Kidney (tissue), 14 donors: ENCODE results near the gene MAST3. TPM values are rescaled to one million over a fixed set of nuclear protein-coding genes. Genes with fewer than 3 reads are reported as not detected.

Source experiments
- DNase-seq, 5 donors: peaks; one replicate each; pipeline ENCODE4 v3.0.0-alpha.2; 2013 to 2020
- FAIRE-seq: peaks from 2 replicates; lab custom pipeline; 2012; peaks lifted over from hg19 to GRCh38; lab: Jason Lieb, UNC
- H3K27ac ChIP-seq, 2 donors: one replicate each; pipeline ENCODE4 v1.7.0; 2013; ENCODE audit warnings: low read depth in 2 of 2, low read length in 2 of 2, inconsistent platforms in 1 of 2
- H3K27me3 ChIP-seq: one replicate; pipeline ENCODE4 v1.7.1; 2013; ENCODE audit warnings: low read length, inconsistent platforms; ENCODE audit not compliant: control insufficient read depth, insufficient read depth
- H3K36me3 ChIP-seq, 3 donors: one replicate each; pipeline versions ENCODE4 v1.7.0 to v1.7.1; 2013; ENCODE audit warnings: low read length in 3 of 3, control low read depth in 1 of 3, inconsistent platforms in 1 of 3; ENCODE audit not compliant: insufficient read depth in 3 of 3, control insufficient read depth in 2 of 3
- H3K4me1 ChIP-seq, 3 donors: one replicate each; pipeline versions ENCODE4 v1.7.0 to v1.7.1; 2013; ENCODE audit warnings: low read length in 3 of 3, inconsistent platforms in 1 of 3, low read depth in 1 of 3; ENCODE audit not compliant: control insufficient read depth in 2 of 3, insufficient read depth in 2 of 3
- H3K4me3 ChIP-seq, 3 donors: one replicate each; pipeline versions ENCODE4 v1.7.0 to v1.8.1; 2013; ENCODE audit warnings: low read length in 3 of 3, control low read depth in 1 of 3, inconsistent platforms in 1 of 3
- H3K9ac ChIP-seq, 3 donors: one replicate each; pipeline versions ENCODE4 v1.7.0 to v1.7.1; 2013; ENCODE audit warnings: low read length in 3 of 3, control low read depth in 1 of 3, inconsistent platforms in 1 of 3
- H3K9me3 ChIP-seq, 3 donors: one replicate each; pipeline versions ENCODE4 v1.7.0 to v1.7.1; 2013; ENCODE audit warnings: low read length in 3 of 3, control low read depth in 1 of 3, inconsistent platforms in 1 of 3; ENCODE audit not compliant: control insufficient read depth in 2 of 3, insufficient read depth in 1 of 3
- intact Hi-C: fragments of 100-400 bp; cut with DNase I; formaldehyde crosslinking; loops from one replicate; pipeline ENCODE4 v1.11.1; 2022
- polyA plus RNA-seq: library from polyadenylated mRNA; stranded (reverse); fragments of 350-450 nt; fragmentation: Illumina TruSeq; extraction: RNeasy Lipid Tissue Mini Kit (QIAGEN cat#74804); gene quantifications from one replicate; pipeline ENCODE4 v1.2.3, GENCODE V29; 2014; ENCODE audit warnings: low read depth, low replicate concordance; ENCODE audit not compliant: insufficient read depth
- total RNA-seq: library from RNA; stranded (reverse); fragmentation: NEBNext Ultra II Directional; extraction: Animal tissue kit (Norgen Biotek cat#: 25700); gene quantifications from one replicate; pipeline ENCODE4 v1.2.1, GENCODE V29; 2021
- TF ChIP-seq, protein P1 (sequence below): IDR thresholded peaks from 3 replicates; pipeline ENCODE4 v1.5.1; 2012; ENCODE audit warnings: mild to moderate bottlenecking, moderate library complexity, borderline replicate concordance; ENCODE audit not compliant: insufficient read depth; ENCODE audit errors: extremely low read depth
- donor health status: control.
- donor health status: control.
- donor health status: control.
- donor health status: control.
- donor health status: control.
- donor health status: DM: yes; HTN: yes; CAD: no.
- donor health status: Normal renal cell carcinoma (clear cell type).

MAST3 gene
- total and polyA plus RNA-seq, 2 donors from 2014 or later = 5.6 to 16.0 TPM

DNA sequence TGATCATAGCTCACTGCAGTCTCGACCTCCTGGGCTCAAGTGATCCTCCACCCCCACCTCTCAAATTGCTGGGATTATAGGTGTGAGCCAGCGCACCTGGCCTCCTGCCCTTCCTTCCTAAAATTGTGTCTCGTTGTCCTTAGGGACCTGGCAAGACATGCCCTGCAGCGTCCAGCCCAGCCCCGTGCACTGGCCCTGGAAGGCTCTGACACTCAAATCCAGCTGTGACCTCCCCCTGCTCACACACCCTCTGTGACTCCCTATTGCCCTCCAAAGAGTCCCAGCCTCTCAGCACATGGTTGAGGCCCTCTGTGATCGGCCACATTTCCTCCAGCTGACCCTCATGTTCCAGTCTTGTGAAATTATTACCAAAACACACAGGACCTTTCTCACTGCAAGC, 100.4 kb downstream of the MAST3 start:
- Histone ChIP-seq H3K9me3 (no peaks in the 10 kb centered on the region), H3K36me3 (peaks cover 0 to 28% (median 9%) of the 10 kb centered on the region in 3 donors), H3K27ac (no peak overlapping the region), H3K4me1 (peaks cover 0 to 18% (median 9%) of the 10 kb centered on the region in 3 donors), H3K9ac (no peak overlapping the region), H3K27me3 (no peaks in the 10 kb centered on the region), H3K4me3 (no peak overlapping the region)
- DNase-seq = no peak
- TF ChIP-seq, protein P1, sequence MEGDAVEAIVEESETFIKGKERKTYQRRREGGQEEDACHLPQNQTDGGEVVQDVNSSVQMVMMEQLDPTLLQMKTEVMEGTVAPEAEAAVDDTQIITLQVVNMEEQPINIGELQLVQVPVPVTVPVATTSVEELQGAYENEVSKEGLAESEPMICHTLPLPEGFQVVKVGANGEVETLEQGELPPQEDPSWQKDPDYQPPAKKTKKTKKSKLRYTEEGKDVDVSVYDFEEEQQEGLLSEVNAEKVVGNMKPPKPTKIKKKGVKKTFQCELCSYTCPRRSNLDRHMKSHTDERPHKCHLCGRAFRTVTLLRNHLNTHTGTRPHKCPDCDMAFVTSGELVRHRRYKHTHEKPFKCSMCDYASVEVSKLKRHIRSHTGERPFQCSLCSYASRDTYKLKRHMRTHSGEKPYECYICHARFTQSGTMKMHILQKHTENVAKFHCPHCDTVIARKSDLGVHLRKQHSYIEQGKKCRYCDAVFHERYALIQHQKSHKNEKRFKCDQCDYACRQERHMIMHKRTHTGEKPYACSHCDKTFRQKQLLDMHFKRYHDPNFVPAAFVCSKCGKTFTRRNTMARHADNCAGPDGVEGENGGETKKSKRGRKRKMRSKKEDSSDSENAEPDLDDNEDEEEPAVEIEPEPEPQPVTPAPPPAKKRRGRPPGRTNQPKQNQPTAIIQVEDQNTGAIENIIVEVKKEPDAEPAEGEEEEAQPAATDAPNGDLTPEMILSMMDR = no peak
- FAIRE-seq = no peak
- intact Hi-C loops = loop anchor here (10.0 kb wide), 1 partner anchor 57 kb away; a partner anchor contains a TSS

DNA sequence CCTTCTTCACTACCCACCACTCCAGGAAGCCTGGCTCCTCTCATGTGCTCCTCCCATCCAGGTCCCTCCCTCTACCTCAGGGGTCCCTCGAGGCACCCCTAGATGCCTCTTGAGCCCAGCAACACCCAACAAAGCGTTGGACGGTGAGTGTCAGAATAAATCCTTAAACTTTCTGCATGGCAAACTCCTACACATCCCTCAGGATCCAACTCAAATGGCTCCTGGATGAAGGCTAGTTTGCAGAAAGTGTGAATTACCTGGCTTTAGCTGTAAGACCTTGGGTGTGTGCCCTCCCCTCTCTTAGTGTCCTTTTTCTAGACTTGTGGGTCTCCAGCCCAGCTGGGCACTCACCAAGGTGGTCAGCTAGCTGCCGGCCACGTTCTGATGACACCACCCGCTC, 100.8 kb downstream of the MAST3 start:
- no peak overlapping the region for H3K27ac ChIP-seq
- TF ChIP-seq, protein P1 = no peak
- no peaks in the 10 kb centered on the region for H3K9me3 ChIP-seq
- FAIRE-seq (no peak), DNase-seq (no peak)
- intact Hi-C loops = loop anchor here (10.0 kb wide), 1 partner anchor 56 kb away; a partner anchor contains a TSS
- peaks cover 0 to 22% (median 9%) of the 10 kb centered on the region in 3 donors for H3K4me1 ChIP-seq
- no peak overlapping the region for H3K9ac ChIP-seq
- H3K36me3 ChIP-seq = peaks cover 0 to 28% (median 9%) of the 10 kb centered on the region in 3 donors
- H3K4me3 ChIP-seq = no peak overlapping the region
- H3K27me3 ChIP-seq = no peaks in the 10 kb centered on the region

Other genes starting within 250 kb of the MAST3 start
- 30.8 TPM for gene JAK3, start 249.8 kb upstream of the MAST3 start, total RNA-seq
- 3.5 TPM for gene JAK3, start 249.8 kb upstream of the MAST3 start, polyA plus RNA-seq
- 1,282 TPM for gene RPL18A, start 237.9 kb upstream of the MAST3 start, total RNA-seq
- 1,707 TPM for gene RPL18A, start 237.9 kb upstream of the MAST3 start, polyA plus RNA-seq
- gene SLC5A5, start 225.8 kb upstream of the MAST3 start, total RNA-seq = 0.16 TPM
- not detected for gene SLC5A5, start 225.8 kb upstream of the MAST3 start, polyA plus RNA-seq
- 59.5 TPM for gene CCDC124, start 164.8 kb upstream of the MAST3 start, total RNA-seq
- 120 TPM for gene CCDC124, start 164.8 kb upstream of the MAST3 start, polyA plus RNA-seq
- gene KCNN1, start 130.7 kb upstream of the MAST3 start, total RNA-seq = 0.19 TPM
- 0.37 TPM for gene KCNN1, start 130.7 kb upstream of the MAST3 start, polyA plus RNA-seq
- gene ARRDC2, start 89.6 kb upstream of the MAST3 start, total RNA-seq = 68.4 TPM
- gene ARRDC2, start 89.6 kb upstream of the MAST3 start, polyA plus RNA-seq = 20.8 TPM
- 3.2 TPM for gene IL12RB1, start 10.8 kb upstream of the MAST3 start, total RNA-seq
- 0.45 TPM for gene IL12RB1, start 10.8 kb upstream of the MAST3 start, polyA plus RNA-seq
- 29.6 TPM for gene PIK3R2, start 55.4 kb downstream of the MAST3 start, total RNA-seq
- gene PIK3R2, start 55.4 kb downstream of the MAST3 start, polyA plus RNA-seq = 10.1 TPM
- 109 TPM for gene IFI30, start 76.0 kb downstream of the MAST3 start, total RNA-seq
- 173 TPM for gene IFI30, start 76.0 kb downstream of the MAST3 start, polyA plus RNA-seq
- 11.5 TPM for gene MPV17L2, start 95.4 kb downstream of the MAST3 start, total RNA-seq
- 31.1 TPM for gene MPV17L2, start 95.4 kb downstream of the MAST3 start, polyA plus RNA-seq
- 5.2 TPM for gene RAB3A, start 106.3 kb downstream of the MAST3 start, total RNA-seq
- 10.5 TPM for gene RAB3A, start 106.3 kb downstream of the MAST3 start, polyA plus RNA-seq
- 2.0 TPM for gene PDE4C, start 128.7 kb downstream of the MAST3 start, total RNA-seq
- not detected for gene PDE4C, start 128.7 kb downstream of the MAST3 start, polyA plus RNA-seq
- gene IQCN, start 176.7 kb downstream of the MAST3 start, total RNA-seq = 6.3 TPM
- 0.82 TPM for gene IQCN, start 176.7 kb downstream of the MAST3 start, polyA plus RNA-seq
- 181 TPM for gene JUND, start 183.8 kb downstream of the MAST3 start, total RNA-seq
- 117 TPM for gene JUND, start 183.8 kb downstream of the MAST3 start, polyA plus RNA-seq
- gene LSM4, start 225.3 kb downstream of the MAST3 start, total RNA-seq = 87.7 TPM
- gene LSM4, start 225.3 kb downstream of the MAST3 start, polyA plus RNA-seq = 245 TPM
- gene PGPEP1, start 242.8 kb downstream of the MAST3 start, total RNA-seq = 54.5 TPM
- gene PGPEP1, start 242.8 kb downstream of the MAST3 start, polyA plus RNA-seq = 76.1 TPM